Ovary (tissue), 9 donors: ENCODE data around the gene RAB23. TPM values are rescaled to one million over a fixed set of nuclear protein-coding genes. Genes with fewer than 3 reads are reported as not detected.

Source experiments
- DNase-seq, 5 donors: peaks; one replicate each; pipeline ENCODE4 v3.0.0-alpha.2; 2019 to 2020
- H3K27ac ChIP-seq, 2 donors: fragments of 200-600 bp; one replicate each; pipeline versions ENCODE4 v1.5.1 to v1.8.0; 2019 to 2022
- H3K27me3 ChIP-seq: fragments of 200-600 bp; one replicate; pipeline ENCODE4 v1.8.0; 2022
- H3K36me3 ChIP-seq: fragments of 200-600 bp; sonication (generic); one replicate; pipeline ENCODE4 v1.5.1; 2019
- H3K4me1 ChIP-seq: one replicate; pipeline ENCODE4 v1.8.1; 2013; ENCODE audit warnings: mild to moderate bottlenecking, moderate library complexity; ENCODE audit not compliant: insufficient read depth
- H3K4me3 ChIP-seq: fragments of 200-600 bp; sonication (generic); one replicate; pipeline ENCODE4 v1.5.1; 2017
- H3K9me3 ChIP-seq, 2 donors: fragments of 200-600 bp in 1 of 2; sonication (generic) in 1 of 2; one replicate each; pipeline versions ENCODE4 v1.5.1 to v1.8.1; 2013 to 2019; ENCODE audit warnings: mild to moderate bottlenecking in 1 of 2, moderate library complexity in 1 of 2
- EP300 ChIP-seq: sonication (generic); formaldehyde crosslinking; IDR thresholded peaks from one replicate; pipeline ENCODE4 v1.6.1; 2017; ENCODE audit warnings: antibody characterized with exemption
- POLR2A ChIP-seq: fragments of 450-650 bp; IDR thresholded peaks from one replicate; pipeline ENCODE4 v1.6.1; 2017; ENCODE audit warnings: antibody characterized with exemption, mild to moderate bottlenecking, moderate library complexity
- WGBS, 3 donors: extraction: QIAGEN DNeasy Blood & Tissue Kit in 1 of 3; methylation state at CpG; one replicate each; pipeline versions ENCODE4 v1.1.5 to v1.1.7; 2013 to 2017; 5-methylcytosine and 5-hydroxymethylcytosine counted together
- intact Hi-C, 4 donors: fragments of 100-400 bp; cut with DNase I; formaldehyde crosslinking; loops; one replicate each; pipeline versions ENCODE4 v1.11.0 to v1.15.1; 2022 to 2023
- polyA plus RNA-seq, 2 donors: library from polyadenylated mRNA; stranded (reverse); fragments of 200-250 nt in 1 of 2; fragments of 350-450 nt in 1 of 2; fragmentation: Illumina TruSeq in 1 of 2; extraction: RNeasy Lipid Tissue Mini Kit (QIAGEN cat#74804) in 1 of 2; gene quantifications; one replicate each; pipeline ENCODE4 v1.2.3, GENCODE V29; 2013 to 2014
- total RNA-seq, 7 donors: library from RNA; depleted of rRNA in 2 of 7; stranded (reverse); fragments of >200 nt in 2 of 7; fragmentation: NEBNext Ultra II Directional in 3 of 7; extraction: Animal tissue kit (Norgen Biotek cat#: 25700) in 3 of 7; gene quantifications; one replicate each; pipeline versions ENCODE4 v1.1.0 to v1.2.4, GENCODE V29; 2016 to 2023
- TF ChIP-seq, protein P1 (sequence below), 3 donors: fragments of 450-650 bp in 2 of 3; fragments of 200-600 bp in 1 of 3; IDR thresholded peaks; one replicate each; pipeline versions ENCODE4 v1.5.1 to v1.8.0; 2016 to 2022; ENCODE audit warnings: antibody characterized with exemption in 3 of 3, mild to moderate bottlenecking in 1 of 3
- donor health status: DM: no; HTN: no; CAD: no; lungs with moderate emphysema.
- donor health status: DM: no; HTN: no; CAD: no.
- donor health status: Bipolar disorder and iron deficiency.
- donor health status: DM: yes; HTN: yes; CAD: no.
- donor health status: DM: no; HTN: no; CAD: no.
- donor health status: DM: yes; HTN: yes; CAD: no.

The RAB23 gene
- total and polyA plus RNA-seq, 9 donors: 14.2 to 31.0 (median 16.7) TPM

DNA sequence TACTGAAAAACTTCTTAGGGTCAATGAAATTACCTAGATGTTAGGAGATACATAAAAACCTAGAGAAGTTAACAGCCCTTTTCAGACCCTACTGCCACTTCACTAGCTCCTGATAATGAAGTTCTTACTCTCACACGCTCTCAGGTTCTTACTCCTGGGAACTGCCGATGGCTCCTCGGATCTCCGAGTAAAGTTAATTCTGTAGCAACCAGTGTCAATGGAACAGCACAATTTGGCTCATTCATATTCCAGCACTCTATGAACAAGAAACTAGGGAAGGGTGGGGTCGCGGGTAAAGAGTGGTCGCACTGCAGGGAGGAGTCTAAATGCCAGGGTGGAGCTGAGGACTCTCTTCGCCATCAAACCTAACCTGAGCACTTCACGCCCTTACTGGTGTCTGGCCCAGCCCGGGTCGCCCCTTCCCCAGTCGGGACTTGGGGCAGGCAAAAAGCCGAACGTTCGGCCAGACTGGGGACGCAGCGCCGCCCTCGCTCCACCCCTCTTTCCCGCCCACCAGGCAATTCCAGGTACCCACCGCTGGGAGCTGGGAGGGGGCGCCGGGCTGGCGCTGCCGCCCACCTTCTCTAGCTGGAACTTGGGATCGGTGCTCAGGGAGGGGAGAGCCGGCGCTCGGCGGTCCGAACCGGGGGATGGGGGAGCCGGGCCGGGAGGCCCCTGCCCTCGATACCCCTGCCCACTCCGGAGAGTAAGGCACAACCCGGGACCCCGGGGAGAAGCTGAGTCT, 744 bp downstream of the RAB23 start:
- Histone ChIP-seq H3K27ac (peak overlapping the region; percentile 83 to 94), H3K4me1 (peaks cover 1% of the 10 kb centered on the region), H3K4me3 (peak overlapping the region; percentile 99), H3K9me3 (no peaks in the 10 kb centered on the region), H3K27me3 (no peaks in the 10 kb centered on the region), H3K36me3 (no peaks in the 10 kb centered on the region)
- TF ChIP-seq POLR2A: no peak
- TF ChIP-seq EP300: no peak
- TF ChIP-seq, protein P1, sequence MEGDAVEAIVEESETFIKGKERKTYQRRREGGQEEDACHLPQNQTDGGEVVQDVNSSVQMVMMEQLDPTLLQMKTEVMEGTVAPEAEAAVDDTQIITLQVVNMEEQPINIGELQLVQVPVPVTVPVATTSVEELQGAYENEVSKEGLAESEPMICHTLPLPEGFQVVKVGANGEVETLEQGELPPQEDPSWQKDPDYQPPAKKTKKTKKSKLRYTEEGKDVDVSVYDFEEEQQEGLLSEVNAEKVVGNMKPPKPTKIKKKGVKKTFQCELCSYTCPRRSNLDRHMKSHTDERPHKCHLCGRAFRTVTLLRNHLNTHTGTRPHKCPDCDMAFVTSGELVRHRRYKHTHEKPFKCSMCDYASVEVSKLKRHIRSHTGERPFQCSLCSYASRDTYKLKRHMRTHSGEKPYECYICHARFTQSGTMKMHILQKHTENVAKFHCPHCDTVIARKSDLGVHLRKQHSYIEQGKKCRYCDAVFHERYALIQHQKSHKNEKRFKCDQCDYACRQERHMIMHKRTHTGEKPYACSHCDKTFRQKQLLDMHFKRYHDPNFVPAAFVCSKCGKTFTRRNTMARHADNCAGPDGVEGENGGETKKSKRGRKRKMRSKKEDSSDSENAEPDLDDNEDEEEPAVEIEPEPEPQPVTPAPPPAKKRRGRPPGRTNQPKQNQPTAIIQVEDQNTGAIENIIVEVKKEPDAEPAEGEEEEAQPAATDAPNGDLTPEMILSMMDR (IDR thresholded peaks at IDR 0.05): peak in 2 of 3 donors; percentile 53 to 60
- WGBS, 3 donors: 0 to 1% (median 1%) methylated on average over 35 to 38 of the region's 38 CpGs
- peak; percentile 40 to 79 (median 61) for DNase-seq
- intact Hi-C loops: no loop called here

DNA sequence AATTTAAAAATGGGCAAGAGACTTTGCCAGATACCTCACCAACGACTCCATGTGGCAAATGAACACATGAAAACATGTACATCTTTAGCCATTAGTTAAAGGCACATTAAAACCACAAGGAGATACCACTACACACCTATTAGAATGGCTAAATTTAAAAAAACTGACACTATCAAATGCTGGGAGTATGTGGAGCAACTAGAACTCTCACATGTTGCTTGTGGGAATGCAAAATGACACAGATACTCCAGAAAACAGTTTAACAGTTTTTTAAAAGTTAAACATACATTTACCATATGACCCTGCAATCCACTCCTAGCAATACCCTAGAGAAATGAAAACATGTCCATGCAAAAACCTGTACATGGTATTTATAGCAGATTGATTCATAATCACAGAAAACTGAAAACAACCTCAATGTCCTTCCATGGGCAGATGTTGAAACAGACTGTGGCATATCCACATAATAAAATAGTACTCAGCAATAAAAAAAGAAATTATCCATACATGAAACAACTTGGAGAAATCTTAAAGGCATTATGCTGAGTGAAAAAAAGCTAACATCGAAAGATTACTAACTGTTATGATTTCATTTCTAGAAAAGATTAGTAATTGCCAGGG, 1.9 kb downstream of the RAB23 start:
- H3K27me3 ChIP-seq: no peaks in the 10 kb centered on the region
- DNase-seq: no peak
- H3K9me3 ChIP-seq: no peaks in the 10 kb centered on the region
- WGBS, 3 donors: 93 to 98% (median 96%) methylated on average over 2 of the region's 2 CpGs
- intact Hi-C loops: no loop called here
- no peak overlapping the region for H3K27ac ChIP-seq
- TF ChIP-seq EP300: no peak
- TF ChIP-seq, protein P1 (IDR thresholded peaks at IDR 0.05): no peak
- no peak for TF ChIP-seq POLR2A
- no peaks in the 10 kb centered on the region for H3K36me3 ChIP-seq
- peaks cover 1% of the 10 kb centered on the region for H3K4me1 ChIP-seq
- peak overlapping the region; percentile 99 for H3K4me3 ChIP-seq

DNA sequence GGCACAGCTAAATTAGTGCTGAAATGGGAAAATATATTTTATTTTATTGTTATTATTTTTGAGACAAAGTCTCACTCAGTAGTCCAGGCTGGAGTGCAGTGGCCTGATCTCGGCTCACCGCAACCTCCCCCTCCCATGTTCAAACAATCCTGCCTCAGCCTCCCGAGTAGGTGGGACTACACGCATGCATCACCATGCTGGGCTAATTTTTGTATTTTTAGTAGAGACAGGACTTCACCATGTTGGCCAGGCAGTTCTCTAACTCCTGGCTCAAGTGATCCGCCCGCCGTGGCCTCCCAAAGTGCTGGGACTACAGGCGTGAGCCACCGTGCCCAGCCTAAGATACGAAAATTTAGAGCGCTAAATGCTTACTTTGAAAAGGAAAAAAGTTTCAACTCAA, 4.8 kb downstream of the RAB23 start:
- Histone ChIP-seq H3K27me3 (no peaks in the 10 kb centered on the region), H3K9me3 (no peaks in the 10 kb centered on the region), H3K36me3 (no peaks in the 10 kb centered on the region), H3K4me1 (peaks cover 1% of the 10 kb centered on the region), H3K4me3 (no peak overlapping the region), H3K27ac (no peak overlapping the region)
- DNase-seq: no peak
- TF ChIP-seq EP300: no peak
- intact Hi-C loops: loop anchor here in 1 of 4 donors (10.0 kb wide), 1 partner anchor 98 kb away; the partner anchor contains the start of gene PRIM2
- WGBS, 3 donors: 95 to 98% (median 95%) methylated on average over 11 of the region's 11 CpGs

DNA sequence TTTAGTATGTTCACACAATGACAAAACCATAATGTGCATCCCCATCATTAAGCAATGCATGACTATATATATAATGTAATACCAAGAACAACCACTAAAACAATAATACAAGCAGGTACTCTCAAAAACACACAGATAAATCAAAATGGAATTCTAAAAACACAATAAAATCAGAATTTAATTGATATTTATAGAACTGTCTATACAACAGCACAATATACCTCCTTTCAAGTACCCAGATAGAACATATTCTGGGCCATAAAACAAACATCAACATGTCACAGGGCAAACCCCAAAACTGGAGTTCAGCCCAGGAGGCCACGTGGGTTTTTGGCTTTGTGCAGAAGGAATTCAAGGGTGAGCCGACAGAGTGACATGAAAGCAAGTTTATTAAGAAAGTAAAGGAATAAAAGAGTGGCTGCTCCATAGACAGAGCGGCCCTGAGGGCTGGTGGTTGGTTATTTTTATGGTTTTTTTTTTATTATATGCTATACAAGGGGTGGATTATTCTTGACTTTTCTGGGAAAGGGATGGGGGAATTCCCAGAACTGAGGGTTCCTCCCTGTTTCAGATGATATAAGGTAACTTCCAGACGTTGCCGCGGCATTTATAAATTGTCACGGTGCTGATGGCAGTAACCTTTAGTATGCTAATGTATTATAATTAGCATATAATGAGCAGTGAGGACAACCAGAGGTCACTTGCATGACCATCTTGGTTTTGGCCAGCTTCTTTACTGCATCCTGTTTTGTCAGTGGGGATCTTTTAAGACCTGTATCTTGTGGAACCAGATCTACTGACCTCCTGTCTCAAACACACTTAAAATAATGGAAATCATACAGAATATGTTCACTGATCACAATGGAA, 5.6 kb downstream of the RAB23 start:
- WGBS, 3 donors: 58 to 72% (median 61%) methylated on average over 7 of the region's 7 CpGs
- intact Hi-C loops: loop anchor here in 1 of 4 donors (10.0 kb wide), 1 partner anchor 98 kb away; the partner anchor contains the start of gene PRIM2
- Histone ChIP-seq H3K27ac (no peak overlapping the region), H3K27me3 (no peaks in the 10 kb centered on the region), H3K9me3 (no peaks in the 10 kb centered on the region), H3K4me1 (peaks cover 1% of the 10 kb centered on the region), H3K4me3 (no peak overlapping the region), H3K36me3 (no peaks in the 10 kb centered on the region)
- no peak for DNase-seq
- TF ChIP-seq POLR2A (no peak), EP300 (no peak)
- TF ChIP-seq, protein P1 (IDR thresholded peaks at IDR 0.05): no peak
